ENCODE measurements around the gene LYPD6B. TPM values are rescaled to one million over a fixed set of nuclear protein-coding genes. Genes with fewer than 3 reads are reported as not detected.

The LYPD6B gene
- total and polyA plus RNA-seq, 10 of the 15 experiments (the other 5 are each of a cell fraction or from before 2014, with no cell fraction given): 1.0 to 6.6 (median 4.0) TPM

DNA sequence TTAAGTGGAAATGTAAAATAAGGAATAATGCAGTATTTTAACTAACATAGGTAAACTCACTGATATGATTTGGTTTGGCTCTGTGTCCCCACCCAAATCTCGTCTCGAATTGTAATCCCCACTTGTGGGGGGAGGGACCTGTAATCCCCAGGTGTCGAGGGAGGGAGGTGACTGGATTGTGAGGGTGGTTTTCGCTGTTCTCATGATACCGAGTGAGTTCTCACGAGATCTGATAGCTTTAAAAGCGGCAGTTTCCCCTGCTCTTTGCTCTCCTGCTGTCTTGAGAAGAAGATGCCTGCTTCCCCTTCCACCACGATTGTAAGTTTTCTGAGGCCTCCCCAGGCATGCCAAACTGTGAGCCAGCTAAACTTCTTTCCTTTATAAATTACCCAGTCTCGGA is 182.5 kb downstream of the LYPD6B start:
- no peak overlapping the region for H3K4me3 ChIP-seq
- H3K9ac ChIP-seq (ENCODE audit: control insufficient read depth, insufficient read depth, low read length): no peak overlapping the region
- intact Hi-C loops (cut with micrococcal nuclease; ENCODE audit: unreplicated experiment) (no loop called here), in situ Hi-C loops (cut with MboI) (no loop called here)
- CTCF ChIA-PET: no interaction called here
- H3K79me2 ChIP-seq (ENCODE audit: control insufficient read depth, insufficient read depth, low read length): no peaks in the 10 kb centered on the region
- no peak overlapping the region for H2AFZ ChIP-seq (ENCODE audit: control insufficient read depth, low read depth, low read length)
- RAD21 ChIA-PET (ENCODE audit: unreplicated experiment): no interaction called here
- H4K20me1 ChIP-seq (ENCODE audit: control insufficient read depth, insufficient read depth): no peaks in the 10 kb centered on the region
- POLR2A ChIA-PET: no interaction called here
- no peak for TF ChIP-seq CREM (IDR thresholded peaks at IDR 0.05; ENCODE audit: low read depth)
- TF ChIP-seq MEF2A (IDR thresholded peaks at IDR 0.05; ENCODE audit: insufficient read depth, low read depth, low read length): no peak
- TF ChIP-seq BRCA1 (IDR thresholded peaks at IDR 0.05; ENCODE audit: low read depth, low read length): no peak
- no peak for TF ChIP-seq SP1 (IDR thresholded peaks at IDR 0.05; ENCODE audit: low read depth, low read length)
- TF ChIP-seq ZNF384 (IDR thresholded peaks at IDR 0.05; ENCODE audit: borderline replicate concordance, low read depth, low read length): no peak
- no peak for TF ChIP-seq DPF2 (IDR thresholded peaks at IDR 0.05)
- no peak for TF ChIP-seq PAX5 (IDR thresholded peaks at IDR 0.05; ENCODE audit: borderline replicate concordance, low read depth, low read length)
- DNase-seq (ENCODE audit: low read depth, low spot score): no peak
- no peaks in the 10 kb centered on the region for H3K9me3 ChIP-seq (replicated peaks; ENCODE audit: control insufficient read depth, insufficient read depth, low read length)
- H3K4me1 ChIP-seq (ENCODE audit: control insufficient read depth, insufficient read depth, low read length): no peaks in the 10 kb centered on the region
- BruUV-seq (replicated peaks): no TSS peak
- no peak for ATAC-seq
- FAIRE-seq: no peak
- 57% methylated on average over 9 of the region's 9 CpGs for WGBS (ENCODE audit: insufficient coverage, insufficient replicate concordance, low lambda C conversion rate, missing lambda C conversion rate)
- no peaks in the 10 kb centered on the region for H3K36me3 ChIP-seq (ENCODE audit: control insufficient read depth in 2 of 2, insufficient read depth in 2 of 2, low read length in 1 of 2)
- SMC1A ChIA-PET (ENCODE audit: uncharacterized antibody, unreplicated experiment): no interaction called here
- no peak overlapping the region for H3K4me2 ChIP-seq (ENCODE audit: control insufficient read depth, insufficient read depth)
- 0 out of 4 replicates have a peak, but pooled peaks cover 0 to 3% of the 10 kb centered on the region in 2 experiments for H3K27me3 ChIP-seq (replicated peaks in 1 of 2; ENCODE audit: control insufficient read depth in 2 of 2, insufficient read depth in 2 of 2, low read length in 1 of 2)
- no peak overlapping the region for H3K27ac ChIP-seq (ENCODE audit: control insufficient read depth, insufficient read depth)

DNA sequence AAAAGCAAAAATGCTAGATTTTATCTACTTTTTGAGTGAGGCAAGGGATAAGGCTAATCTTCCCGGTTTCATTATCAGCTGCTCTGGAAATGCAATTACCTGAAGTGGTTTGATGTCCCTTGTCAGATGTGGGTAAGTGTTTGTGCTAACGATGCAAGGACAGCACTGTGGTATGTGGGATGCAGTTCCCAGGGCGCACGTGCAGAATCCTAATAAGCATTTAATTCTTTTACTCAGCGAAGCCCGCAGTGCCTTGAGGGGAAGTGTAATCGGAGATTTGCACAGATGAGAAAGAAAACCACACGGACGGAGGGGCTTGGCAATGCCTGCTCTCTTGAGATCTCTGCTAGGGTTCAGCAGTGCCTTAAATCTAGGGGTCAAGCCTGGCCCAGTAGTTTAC is 183.4 kb downstream of the LYPD6B start:
- ChIA-PET RAD21 (ENCODE audit: unreplicated experiment) (no interaction called here), POLR2A (no interaction called here), CTCF (no interaction called here), SMC1A (ENCODE audit: uncharacterized antibody, unreplicated experiment) (no interaction called here)
- 0 out of 4 replicates have a peak, but pooled peaks cover 0 to 3% of the 10 kb centered on the region in 2 experiments for H3K27me3 ChIP-seq (replicated peaks in 1 of 2; ENCODE audit: control insufficient read depth in 2 of 2, insufficient read depth in 2 of 2, low read length in 1 of 2)
- BruUV-seq (replicated peaks): no TSS peak
- no peak overlapping the region for H3K27ac ChIP-seq (ENCODE audit: control insufficient read depth, insufficient read depth)
- no peaks in the 10 kb centered on the region for H3K9me3 ChIP-seq (replicated peaks; ENCODE audit: control insufficient read depth, insufficient read depth, low read length)
- H4K20me1 ChIP-seq (ENCODE audit: control insufficient read depth, insufficient read depth): no peaks in the 10 kb centered on the region
- H3K4me3 ChIP-seq: no peak overlapping the region
- H3K9ac ChIP-seq (ENCODE audit: control insufficient read depth, insufficient read depth, low read length): no peak overlapping the region
- H3K36me3 ChIP-seq (ENCODE audit: control insufficient read depth in 2 of 2, insufficient read depth in 2 of 2, low read length in 1 of 2): no peaks in the 10 kb centered on the region
- H3K4me2 ChIP-seq (ENCODE audit: control insufficient read depth, insufficient read depth): no peak overlapping the region
- H3K4me1 ChIP-seq (ENCODE audit: control insufficient read depth, insufficient read depth, low read length): no peaks in the 10 kb centered on the region
- H2AFZ ChIP-seq (ENCODE audit: control insufficient read depth, low read depth, low read length): no peak overlapping the region
- DNase-seq (ENCODE audit: low read depth, low spot score) (no peak), ATAC-seq (no peak), FAIRE-seq (no peak)
- WGBS (ENCODE audit: insufficient coverage, insufficient replicate concordance, low lambda C conversion rate, missing lambda C conversion rate): 60% methylated on average over 9 of the region's 9 CpGs
- intact Hi-C loops (cut with micrococcal nuclease; ENCODE audit: unreplicated experiment): no loop called here
- in situ Hi-C loops (cut with MboI): no loop called here
- TF ChIP-seq SKIL (IDR thresholded peaks at IDR 0.05; ENCODE audit: low read depth, poor library complexity, severe bottlenecking): no peak
- no peaks in the 10 kb centered on the region for H3K79me2 ChIP-seq (ENCODE audit: control insufficient read depth, insufficient read depth, low read length)
